Measurements from ENCODE around the gene ZNF132. TPM values are rescaled to one million over a fixed set of nuclear protein-coding genes. Genes with fewer than 3 reads are reported as not detected.

The ZNF132 gene
- total and polyA plus RNA-seq, 2 experiments from 2014 or later, result 2.2 to 5.2 TPM

DNA sequence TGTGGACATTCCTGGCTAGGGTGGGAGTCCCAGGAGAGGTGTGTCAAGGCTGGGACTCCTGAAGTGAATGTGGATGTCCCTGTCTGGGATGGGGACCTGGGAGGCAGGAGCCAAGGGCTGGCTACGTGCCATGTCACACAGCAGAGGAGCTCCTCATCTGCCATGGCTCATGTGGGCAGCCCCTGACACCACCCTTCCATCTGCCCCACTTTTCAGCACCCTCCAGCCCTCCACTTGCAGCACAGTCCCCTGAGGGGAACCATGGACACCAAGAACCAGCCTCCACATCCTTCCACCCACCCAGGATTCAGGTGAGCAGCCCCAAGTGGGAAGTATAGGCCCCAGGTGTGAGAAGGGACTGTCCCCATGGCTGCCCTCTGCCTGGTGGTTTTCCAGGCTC, 37.9 kb upstream of the ZNF132 start (continued):
- TF ChIP-seq, protein P1, sequence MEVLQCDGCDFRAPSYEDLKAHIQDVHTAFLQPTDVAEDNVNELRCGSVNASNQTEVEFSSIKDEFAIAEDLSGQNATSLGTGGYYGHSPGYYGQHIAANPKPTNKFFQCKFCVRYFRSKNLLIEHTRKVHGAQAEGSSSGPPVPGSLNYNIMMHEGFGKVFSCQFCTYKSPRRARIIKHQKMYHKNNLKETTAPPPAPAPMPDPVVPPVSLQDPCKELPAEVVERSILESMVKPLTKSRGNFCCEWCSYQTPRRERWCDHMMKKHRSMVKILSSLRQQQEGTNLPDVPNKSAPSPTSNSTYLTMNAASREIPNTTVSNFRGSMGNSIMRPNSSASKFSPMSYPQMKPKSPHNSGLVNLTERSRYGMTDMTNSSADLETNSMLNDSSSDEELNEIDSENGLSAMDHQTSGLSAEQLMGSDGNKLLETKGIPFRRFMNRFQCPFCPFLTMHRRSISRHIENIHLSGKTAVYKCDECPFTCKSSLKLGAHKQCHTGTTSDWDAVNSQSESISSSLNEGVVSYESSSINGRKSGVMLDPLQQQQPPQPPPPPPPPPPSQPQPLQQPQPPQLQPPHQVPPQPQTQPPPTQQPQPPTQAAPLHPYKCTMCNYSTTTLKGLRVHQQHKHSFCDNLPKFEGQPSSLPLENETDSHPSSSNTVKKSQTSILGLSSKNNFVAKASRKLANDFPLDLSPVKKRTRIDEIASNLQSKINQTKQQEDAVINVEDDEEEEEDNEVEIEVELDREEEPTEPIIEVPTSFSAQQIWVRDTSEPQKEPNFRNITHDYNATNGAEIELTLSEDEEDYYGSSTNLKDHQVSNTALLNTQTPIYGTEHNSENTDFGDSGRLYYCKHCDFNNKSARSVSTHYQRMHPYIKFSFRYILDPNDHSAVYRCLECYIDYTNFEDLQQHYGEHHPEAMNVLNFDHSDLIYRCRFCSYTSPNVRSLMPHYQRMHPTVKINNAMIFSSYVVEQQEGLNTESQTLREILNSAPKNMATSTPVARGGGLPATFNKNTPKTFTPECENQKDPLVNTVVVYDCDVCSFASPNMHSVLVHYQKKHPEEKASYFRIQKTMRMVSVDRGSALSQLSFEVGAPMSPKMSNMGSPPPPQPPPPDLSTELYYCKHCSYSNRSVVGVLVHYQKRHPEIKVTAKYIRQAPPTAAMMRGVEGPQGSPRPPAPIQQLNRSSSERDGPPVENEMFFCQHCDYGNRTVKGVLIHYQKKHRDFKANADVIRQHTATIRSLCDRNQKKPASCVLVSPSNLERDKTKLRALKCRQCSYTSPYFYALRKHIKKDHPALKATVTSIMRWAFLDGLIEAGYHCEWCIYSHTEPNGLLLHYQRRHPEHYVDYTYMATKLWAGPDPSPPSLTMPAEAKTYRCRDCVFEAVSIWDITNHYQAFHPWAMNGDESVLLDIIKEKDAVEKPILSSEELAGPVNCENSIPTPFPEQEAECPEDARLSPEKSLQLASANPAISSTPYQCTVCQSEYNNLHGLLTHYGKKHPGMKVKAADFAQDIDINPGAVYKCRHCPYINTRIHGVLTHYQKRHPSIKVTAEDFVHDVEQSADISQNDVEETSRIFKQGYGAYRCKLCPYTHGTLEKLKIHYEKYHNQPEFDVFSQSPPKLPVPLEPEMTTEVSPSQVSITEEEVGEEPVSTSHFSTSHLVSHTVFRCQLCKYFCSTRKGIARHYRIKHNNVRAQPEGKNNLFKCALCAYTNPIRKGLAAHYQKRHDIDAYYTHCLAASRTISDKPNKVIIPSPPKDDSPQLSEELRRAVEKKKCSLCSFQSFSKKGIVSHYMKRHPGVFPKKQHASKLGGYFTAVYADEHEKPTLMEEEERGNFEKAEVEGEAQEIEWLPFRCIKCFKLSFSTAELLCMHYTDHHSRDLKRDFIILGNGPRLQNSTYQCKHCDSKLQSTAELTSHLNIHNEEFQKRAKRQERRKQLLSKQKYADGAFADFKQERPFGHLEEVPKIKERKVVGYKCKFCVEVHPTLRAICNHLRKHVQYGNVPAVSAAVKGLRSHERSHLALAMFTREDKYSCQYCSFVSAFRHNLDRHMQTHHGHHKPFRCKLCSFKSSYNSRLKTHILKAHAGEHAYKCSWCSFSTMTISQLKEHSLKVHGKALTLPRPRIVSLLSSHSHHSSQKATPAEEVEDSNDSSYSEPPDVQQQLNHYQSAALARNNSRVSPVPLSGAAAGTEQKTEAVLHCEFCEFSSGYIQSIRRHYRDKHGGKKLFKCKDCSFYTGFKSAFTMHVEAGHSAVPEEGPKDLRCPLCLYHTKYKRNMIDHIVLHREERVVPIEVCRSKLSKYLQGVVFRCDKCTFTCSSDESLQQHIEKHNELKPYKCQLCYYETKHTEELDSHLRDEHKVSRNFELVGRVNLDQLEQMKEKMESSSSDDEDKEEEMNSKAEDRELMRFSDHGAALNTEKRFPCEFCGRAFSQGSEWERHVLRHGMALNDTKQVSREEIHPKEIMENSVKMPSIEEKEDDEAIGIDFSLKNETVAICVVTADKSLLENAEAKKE (CRISPR knock-in tag; IDR thresholded peaks at IDR 0.05), result no peak
- no peak for TF ChIP-seq JUNB (IDR thresholded peaks at IDR 0.05; ENCODE audit: unreplicated experiment)
- TF ChIP-seq EZH2 (IDR thresholded peaks at IDR 0.05; ENCODE audit: low read depth, unreplicated experiment), result no peak

GRCh38 chr19:58477130-58477529, 37.2 kb upstream of the ZNF132 start:
- peak overlapping the region; percentile 82 for H3K4me3 ChIP-seq
- no peaks in the 10 kb centered on the region for H3K79me2 ChIP-seq (replicated peaks; ENCODE audit: insufficient read depth)
- TF ChIP-seq ZNF331 (CRISPR knock-in tag; IDR thresholded peaks at IDR 0.05; ENCODE audit: low read depth) (no peak), STAT1 (IDR thresholded peaks at IDR 0.05; ENCODE audit: unreplicated experiment) (no peak), JUNB (IDR thresholded peaks at IDR 0.05; ENCODE audit: unreplicated experiment) (no peak)
- H4K20me1 ChIP-seq (replicated peaks; ENCODE audit: insufficient read depth), result no peaks in the 10 kb centered on the region; the same call in 1 of the 2 replicates
- ATAC-seq (no peak), DNase-seq (ENCODE audit: low spot score) (no peak)
- no peak overlapping the region for H2AFZ ChIP-seq
- peaks cover 13% of the 10 kb centered on the region for H3F3A ChIP-seq (replicated peaks; ENCODE audit: low read depth)
- H3K36me3 ChIP-seq (ENCODE audit: insufficient read depth), result no peaks in the 10 kb centered on the region
- Mint-ChIP-seq H3K4me1 (peaks cover 10% of the 10 kb centered on the region), H3K4me3 (peak overlapping the region; percentile 93), H3K27ac (peak overlapping the region; percentile 85), H3K36me3 (ENCODE audit: low read depth) (peaks cover 8% of the 10 kb centered on the region), H3K9me3 (no peaks in the 10 kb centered on the region; the same call in 2 of the 3 replicates), H3K27me3 (ENCODE audit: insufficient read depth, low read depth, poor library complexity) (peaks cover 25% of the 10 kb centered on the region)
- no peak overlapping the region for H3K27ac ChIP-seq (ENCODE audit: low read depth)
- peaks cover 4% of the 10 kb centered on the region; the same call in 1 of the 2 replicates for H3K4me1 ChIP-seq (ENCODE audit: insufficient read depth)
- peak overlapping the region; percentile 94 for H3K4me2 ChIP-seq
- no peaks in the 10 kb centered on the region for H3K27me3 ChIP-seq (ENCODE audit: insufficient read depth)
- no peaks in the 10 kb centered on the region for H3K9me2 ChIP-seq (ENCODE audit: insufficient read depth)
